ENCODE measurements around the gene PRSS2.

DNA sequence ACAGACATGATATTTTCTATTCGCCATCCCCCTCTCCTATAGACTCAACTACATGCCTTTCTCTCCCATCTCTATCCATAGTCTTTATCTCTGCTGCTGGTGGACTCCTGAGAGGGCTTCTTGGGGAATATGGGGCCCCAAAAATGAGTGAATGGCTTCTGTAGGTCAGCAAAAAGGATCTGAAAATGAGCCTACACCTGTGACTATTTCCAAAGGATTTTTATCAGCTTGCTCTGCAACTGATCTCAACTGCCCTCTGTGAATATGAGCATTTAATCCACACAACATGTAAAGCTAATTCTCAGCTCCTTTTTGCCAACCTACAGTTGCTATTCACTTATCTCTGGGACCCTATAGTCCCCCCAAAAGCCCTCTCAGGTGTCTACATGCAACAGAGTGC lies 36.2 kb downstream of the PRSS2 start:
- TF ChIP-seq CTCF (conservative IDR thresholded peaks at IDR 0.05; ENCODE audit: low read depth, low read length) (no peak), EZH2phosphoT487 (IDR thresholded peaks at IDR 0.05; ENCODE audit: borderline replicate concordance, low read length) (no peak), EZH2 (IDR thresholded peaks at IDR 0.05; ENCODE audit: low read length, unreplicated experiment) (no peak)
